ENCODE data around the gene HLCS. TPM values are rescaled to one million over a fixed set of nuclear protein-coding genes. Genes with fewer than 3 reads are reported as not detected.

HLCS gene
- total RNA-seq, 3 donors from 2014 or later (not counting 1 experiment from before 2014, with no cell fraction given) = 28.4 to 36.0 (median 33.0) TPM

GRCh38 chr21:36759348-36760083 is 207.0 kb downstream of the HLCS start:
- Histone ChIP-seq H3K27ac (ENCODE audit: low read length) (no peak overlapping the region), H3K4me3 (ENCODE audit: low read length) (no peak overlapping the region), H3K4me1 (ENCODE audit: control insufficient read depth, insufficient read depth, low read length) (no peaks in the 10 kb centered on the region), H3K27me3 (ENCODE audit: control insufficient read depth, insufficient read depth, low read length) (no peaks in the 10 kb centered on the region), H3K9me3 (ENCODE audit: control insufficient read depth, insufficient read depth, low read length) (no peaks in the 10 kb centered on the region), H3K36me3 (ENCODE audit: control insufficient read depth, insufficient read depth, low read length) (peaks cover 2% of the 10 kb centered on the region)
- ATAC-seq (no peak), DNase-seq (no peak)
- Mint-ChIP-seq H3K36me3 (peaks cover 5% of the 10 kb centered on the region), H3K4me3 (no peak overlapping the region), H3K27me3 (ENCODE audit: low read depth in 2 of 2) (no peaks in the 10 kb centered on the region), H3K27ac (no peak overlapping the region), H3K9me3 (no peaks in the 10 kb centered on the region), H3K4me1 (no peaks in the 10 kb centered on the region)
- WGBS (ENCODE audit: insufficient coverage) = 81% methylated on average over 9 of the region's 12 CpGs
- TF ChIP-seq CTCF (IDR thresholded peaks at IDR 0.05) = no peak
- intact Hi-C loops (cut with micrococcal nuclease) = loop anchor here (10.0 kb wide), 1 partner anchor 175 kb away; no protein-coding TSS in a partner anchor

- ATAC-seq = no peak
- H3K9me3 ChIP-seq (ENCODE audit: control insufficient read depth, insufficient read depth, low read length) = no peaks in the 10 kb centered on the region
- no peak overlapping the region for H3K27ac ChIP-seq (ENCODE audit: low read length)
- H3K27me3 Mint-ChIP-seq (ENCODE audit: low read depth in 2 of 2) = no peaks in the 10 kb centered on the region
- no peak for DNase-seq
- no peaks in the 10 kb centered on the region for H3K9me3 Mint-ChIP-seq
- no peaks in the 10 kb centered on the region for H3K27me3 ChIP-seq (ENCODE audit: control insufficient read depth, insufficient read depth, low read length)
- no peaks in the 10 kb centered on the region for H3K4me1 ChIP-seq (ENCODE audit: control insufficient read depth, insufficient read depth, low read length)
- intact Hi-C loops (cut with micrococcal nuclease) = loop anchor here (10.0 kb wide), 1 partner anchor 178 kb away; no protein-coding TSS in a partner anchor
- H3K4me3 ChIP-seq (ENCODE audit: low read length) = no peak overlapping the region
- H3K4me1 Mint-ChIP-seq = no peaks in the 10 kb centered on the region
- H3K27ac Mint-ChIP-seq = no peak overlapping the region
- H3K36me3 ChIP-seq (ENCODE audit: control insufficient read depth, insufficient read depth, low read length) = peaks cover 2% of the 10 kb centered on the region
- no peak for TF ChIP-seq CTCF (IDR thresholded peaks at IDR 0.05)
- H3K36me3 Mint-ChIP-seq = peaks cover 18% of the 10 kb centered on the region
- WGBS (ENCODE audit: insufficient coverage) = 92% methylated on average over 6 of the region's 6 CpGs
- H3K4me3 Mint-ChIP-seq = no peak overlapping the region
Observed at GRCh38 chr21:36757196-36757595, 209.3 kb downstream of the HLCS start.

GRCh38 chr21:36756527-36756926 is 209.9 kb downstream of the HLCS start:
- Histone ChIP-seq H3K36me3 (ENCODE audit: control insufficient read depth, insufficient read depth, low read length) (peaks cover 2% of the 10 kb centered on the region), H3K27me3 (ENCODE audit: control insufficient read depth, insufficient read depth, low read length) (no peaks in the 10 kb centered on the region), H3K4me1 (ENCODE audit: control insufficient read depth, insufficient read depth, low read length) (no peaks in the 10 kb centered on the region), H3K27ac (ENCODE audit: low read length) (no peak overlapping the region), H3K4me3 (ENCODE audit: low read length) (no peak overlapping the region), H3K9me3 (ENCODE audit: control insufficient read depth, insufficient read depth, low read length) (no peaks in the 10 kb centered on the region)
- Mint-ChIP-seq H3K9me3 (no peaks in the 10 kb centered on the region), H3K36me3 (peaks cover 18% of the 10 kb centered on the region), H3K27ac (no peak overlapping the region), H3K4me1 (no peaks in the 10 kb centered on the region), H3K27me3 (ENCODE audit: low read depth in 2 of 2) (no peaks in the 10 kb centered on the region), H3K4me3 (no peak overlapping the region)
- TF ChIP-seq CTCF (IDR thresholded peaks at IDR 0.05) = no peak
- ATAC-seq (no peak), DNase-seq (no peak)
- WGBS (ENCODE audit: insufficient coverage) = 91% methylated on average over 7 of the region's 7 CpGs
- intact Hi-C loops (cut with micrococcal nuclease) = loop anchor here (10.0 kb wide), 1 partner anchor 178 kb away; no protein-coding TSS in a partner anchor
